HCT116 (cell line): Measurements from ENCODE around the gene MIDN. TPM values are rescaled to one million over a fixed set of nuclear protein-coding genes. Genes with fewer than 3 reads are reported as not detected.

ENCODE experiments used
- ATAC-seq: fragments of 200-7000 bp; cut with Tn5 transposase; 2 replicates; pipeline ENCODE4 v1.9.1; 2020; ENCODE audit warnings: mild to moderate bottlenecking, moderate library complexity
- BruUV-seq: library from RNA; stranded (reverse); fragments of 400-500 nt; replicated peaks from 2 replicates; lab custom pipeline; 2021; lab: Mats Ljungman, UMichigan
- CTCF ChIA-PET: fragments of 300-600 bp; sonication (Branson Sonifier 250); formaldehyde crosslinking; loops from one replicate; lab custom pipeline; 2021; ENCODE audit warnings: antibody characterized with exemption; lab: Charles Lee
- POLR2A ChIA-PET: fragments of 300-600, 350-600 bp; sonication (Branson Sonifier 250); formaldehyde crosslinking; loops from one replicate; lab custom pipeline; 2021; ENCODE audit warnings: antibody characterized with exemption; lab: Charles Lee
- RAD21 ChIA-PET, 2 experiments: fragments of 300-600 bp; sonication (Branson Sonifier 250); formaldehyde crosslinking; loops; one replicate each; lab custom pipeline; 2023; ENCODE audit warnings: low total read pairs in 2 of 2; ENCODE audit not compliant: uncharacterized antibody in 2 of 2, unreplicated experiment in 2 of 2, low non-redundant PET in 1 of 2; lab: Charles Lee
- DNase-seq: peaks from one replicate; pipeline ENCODE4 v3.0.0-alpha.2; 2010; ENCODE audit warnings: low read depth, low spot score
- H2AFZ ChIP-seq: fragments of 200-600 bp; shearing (Covaris generic), sonication (generic); 2 replicates; pipeline ENCODE4 v1.6.1; 2017; ENCODE audit warnings: low read depth, mixed run types, mixed read lengths, antibody characterized with exemption, low read length; ENCODE audit not compliant: poor library complexity, severe bottlenecking
- H3K27ac ChIP-seq: 2 replicates; pipeline ENCODE4 v1.5.1; 2012; ENCODE audit warnings: low read depth, low read length
- H3K27me3 ChIP-seq: fragments of 200-600 bp; sonication (generic); 2 replicates; pipeline ENCODE4 v1.6.1; 2016; ENCODE audit warnings: mixed run types, low read length, mixed read lengths; ENCODE audit not compliant: insufficient read depth
- H3K36me3 ChIP-seq, 2 experiments: fragments of 200-500 bp in 1 of 2; fragments of 200-600 bp in 1 of 2; sonication (Bioruptor generic) in 1 of 2; sonication (generic) in 1 of 2; 2 replicates each; pipeline versions ENCODE4 v1.5.1 to v1.6.1; 2014 to 2016; ENCODE audit warnings: low read length in 2 of 2, inconsistent platforms in 1 of 2, mixed read lengths in 1 of 2, mixed run types in 1 of 2; ENCODE audit not compliant: insufficient read depth in 2 of 2, control insufficient read depth in 1 of 2
- H3K4me1 ChIP-seq, 2 experiments: fragments of 200-600 bp in 1 of 2; sonication (generic) in 1 of 2; 2 replicates each; pipeline versions ENCODE4 v1.5.1 to v1.6.1; 2012 to 2017; ENCODE audit warnings: low read length in 2 of 2, inconsistent platforms in 1 of 2, mild to moderate bottlenecking in 1 of 2, mixed read lengths in 1 of 2, mixed run types in 1 of 2, moderate library complexity in 1 of 2; ENCODE audit not compliant: insufficient read depth in 2 of 2, control insufficient read depth in 1 of 2
- H3K4me2 ChIP-seq: fragments of 200-600 bp; sonication (generic); 2 replicates; pipeline ENCODE4 v1.6.1; 2017; ENCODE audit warnings: mixed run types, low read length, mixed read lengths
- H3K4me3 ChIP-seq, 2 experiments: fragments of 200-600 bp in 1 of 2; sonication (generic) in 1 of 2; replicated peaks in 1 of 2; 2 replicates each; pipeline ENCODE4 v1.5.1; 2011 to 2016; ENCODE audit warnings: low read length in 2 of 2, control low read depth in 1 of 2, low read depth in 1 of 2, mild to moderate bottlenecking in 1 of 2, mixed read lengths in 1 of 2, mixed run types in 1 of 2
- H3K79me2 ChIP-seq: fragments of 200-600 bp; sonication (generic); 2 replicates; pipeline ENCODE4 v1.6.1; 2017; ENCODE audit warnings: mild to moderate bottlenecking, mixed run types, low read length, moderate library complexity, mixed read lengths; ENCODE audit not compliant: insufficient read depth
- H3K9ac ChIP-seq: fragments of 200-600 bp; sonication (generic); 2 replicates; pipeline ENCODE4 v1.6.1; 2016; ENCODE audit warnings: low read length, mixed read lengths
- H3K9me2 ChIP-seq: fragments of 200-600 bp; sonication (generic), shearing (Covaris generic); 2 replicates; pipeline ENCODE4 v1.6.1; 2017; ENCODE audit warnings: mixed run types, mild to moderate bottlenecking, moderate library complexity; ENCODE audit not compliant: insufficient read depth
- H3K9me3 ChIP-seq, 2 experiments: fragments of 200-500 bp in 1 of 2; fragments of 200-600 bp in 1 of 2; sonication (Bioruptor generic) in 1 of 2; sonication (generic) in 1 of 2; 2 replicates each; pipeline ENCODE4 v1.6.1; 2014 to 2017; ENCODE audit warnings: low read length in 2 of 2, mixed read lengths in 2 of 2, inconsistent platforms in 1 of 2, low read depth in 1 of 2, mild to moderate bottlenecking in 1 of 2, mixed run types in 1 of 2, moderate library complexity in 1 of 2; ENCODE audit not compliant: control insufficient read depth in 1 of 2, insufficient read depth in 1 of 2
- H4K20me1 ChIP-seq: fragments of 200-600 bp; sonication (generic), shearing (Covaris generic); 2 replicates; pipeline ENCODE4 v1.6.1; 2017; ENCODE audit warnings: mixed run types, mild to moderate bottlenecking, moderate library complexity; ENCODE audit not compliant: insufficient read depth
- ATF3 ChIP-seq: IDR thresholded peaks from 2 replicates; pipeline ENCODE4 v1.6.1; 2012
- CEBPB ChIP-seq: IDR thresholded peaks from 2 replicates; pipeline ENCODE4 v1.6.1; 2012; ENCODE audit warnings: low read depth
- CTCF ChIP-seq, 3 experiments: fragments of 200-600 bp in 1 of 3; sonication (generic) in 1 of 3; IDR thresholded peaks in 2 of 3; conservative IDR thresholded peaks in 1 of 3; 2 replicates each; pipeline ENCODE4 v1.5.1; 2012 to 2017; ENCODE audit warnings: low read depth in 2 of 3, low read length in 2 of 3, antibody characterized with exemption in 1 of 3, borderline replicate concordance in 1 of 3, control low read depth in 1 of 3, mild to moderate bottlenecking in 1 of 3, mixed read lengths in 1 of 3, mixed run types in 1 of 3, moderate library complexity in 1 of 3; ENCODE audit not compliant: insufficient read depth in 1 of 3
- EGR1 ChIP-seq: IDR thresholded peaks from 2 replicates; pipeline ENCODE4 v1.6.1; 2012; ENCODE audit warnings: low read depth
- ELF1 ChIP-seq: IDR thresholded peaks from 2 replicates; pipeline ENCODE4 v1.6.1; 2012; ENCODE audit warnings: low read depth, borderline replicate concordance
- JUND ChIP-seq: IDR thresholded peaks from 2 replicates; pipeline ENCODE4 v1.6.1; 2012
- POLR2A ChIP-seq: IDR thresholded peaks from 2 replicates; pipeline ENCODE4 v1.7.0; 2011; ENCODE audit warnings: borderline replicate concordance; ENCODE audit not compliant: insufficient read depth, insufficient read length; ENCODE audit errors: extremely low read depth
- POLR2AphosphoS5 ChIP-seq: IDR thresholded peaks from 2 replicates; pipeline ENCODE4 v1.6.1; 2011; ENCODE audit warnings: mild to moderate bottlenecking, low read depth, low read length, moderate library complexity
- RAD21 ChIP-seq: IDR thresholded peaks from 2 replicates; pipeline ENCODE4 v1.6.1; 2012; ENCODE audit warnings: low read depth, mild to moderate bottlenecking
- REST ChIP-seq: IDR thresholded peaks from 2 replicates; pipeline ENCODE4 v1.6.1; 2012; ENCODE audit warnings: low read depth
- SP1 ChIP-seq: IDR thresholded peaks from 2 replicates; pipeline ENCODE4 v1.6.1; 2012; ENCODE audit warnings: low read depth
- SRF ChIP-seq: IDR thresholded peaks from 2 replicates; pipeline ENCODE4 v1.6.1; 2012; ENCODE audit warnings: low read depth
- TCF7L2 ChIP-seq: IDR thresholded peaks from 2 replicates; pipeline ENCODE4 v1.7.0; 2011; ENCODE audit warnings: borderline replicate concordance, inconsistent platforms; ENCODE audit not compliant: insufficient read depth, insufficient read length; ENCODE audit errors: extremely low read depth
- YY1 ChIP-seq: IDR thresholded peaks from 2 replicates; pipeline ENCODE4 v1.6.1; 2011; ENCODE audit warnings: low read length, low read depth, moderate library complexity, mild to moderate bottlenecking; ENCODE audit not compliant: insufficient replicate concordance; ENCODE audit errors: extremely low read depth
- ZFX ChIP-seq: fragments of 450-650 bp; IDR thresholded peaks from 2 replicates; pipeline ENCODE4 v1.6.1; 2017
- ZNF274 ChIP-seq: fragments of 200-500 bp; sonication (Bioruptor generic); IDR thresholded peaks from 2 replicates; pipeline ENCODE4 v1.6.1; 2014; ENCODE audit warnings: mild to moderate bottlenecking, low read depth, low read length, inconsistent platforms
- intact Hi-C: fragments of 100-400 bp; cut with micrococcal nuclease; formaldehyde crosslinking; loops from 2 replicates; pipeline ENCODE4 v1.10.0; 2022
- total RNA-seq: library from RNA; stranded (reverse); gene quantifications from one replicate; pipeline ENCODE4 v1.2.1, GENCODE V29; 2021; ENCODE audit not compliant: unreplicated experiment

The MIDN gene
- total RNA-seq, 1 experiment from 2014 or later: 146 TPM

- peak overlapping the region; percentile 100 for H3K4me2 ChIP-seq
- ATAC-seq (peak; percentile 23), DNase-seq (no peak)
- TF ChIP-seq EGR1: no peak
- no peak for TF ChIP-seq RAD21
- no peak for TF ChIP-seq ZNF274
- TF ChIP-seq SRF: no peak
- TF ChIP-seq CTCF (IDR thresholded peaks at IDR 0.05 in 2 of 3, conservative IDR thresholded peaks at IDR 0.05 in 1 of 3; ENCODE audit: borderline replicate concordance in 1 of 3, insufficient read depth in 1 of 3, low read depth in 2 of 3, low read length in 2 of 3): no peak
- no peak for TF ChIP-seq POLR2A
- TF ChIP-seq POLR2AphosphoS5: peak; percentile 89
- no peak for TF ChIP-seq ATF3
- no peak for TF ChIP-seq ELF1
- TF ChIP-seq CEBPB: no peak
- TF ChIP-seq TCF7L2: no peak
- TF ChIP-seq JUND: no peak
- TF ChIP-seq ZFX: peak; percentile 76
- peak; percentile 98 for TF ChIP-seq YY1
- TF ChIP-seq SP1: no peak
- TF ChIP-seq REST: no peak
- no peaks in the 10 kb centered on the region for H3K9me3 ChIP-seq
- no peak overlapping the region for H2AFZ ChIP-seq
- H3K79me2 ChIP-seq: peaks cover 51% of the 10 kb centered on the region
- H4K20me1 ChIP-seq: no peaks in the 10 kb centered on the region
- H3K9ac ChIP-seq: peak overlapping the region; percentile 98
- no peaks in the 10 kb centered on the region for H3K9me2 ChIP-seq
- peak overlapping the region; percentile 85 to 96 for H3K4me3 ChIP-seq
- ChIA-PET POLR2A (interaction anchor here (0.6 to 1.7 kb wide), 32 partner anchors 10 to 635 kb away, joined by 3 to 139 read pairs (median 7); partner anchors contain the start of genes ABCA7, ATP5F1D, CBARP and CNN2), RAD21 (interaction anchor here (0.6 to 1.4 kb wide), 5 partner anchors 17 to 244 kb away, joined by 3 to 16 read pairs (median 4); partner anchors contain the start of gene CNN2 (in 1 of the 2)), CTCF (interaction anchor here (1.0 to 6.5 kb wide), 4 partner anchors 14 to 186 kb away, joined by 3 to 325 read pairs (median 3); no protein-coding TSS in a partner anchor)
- peaks cover 26 to 32% of the 10 kb centered on the region in 2 experiments; a peak in 3 of 4 replicates for H3K36me3 ChIP-seq
- H3K4me1 ChIP-seq: peaks cover 45 to 81% of the 10 kb centered on the region in 2 experiments
- intact Hi-C loops: loop anchor here (10.0 kb wide), 1 partner anchor 135 kb away; the partner anchor contains the start of genes DAZAP1 and GAMT
- H3K27me3 ChIP-seq: no peaks in the 10 kb centered on the region
- H3K27ac ChIP-seq: peak overlapping the region; percentile 100
- BruUV-seq: TSS peak; percentile 65
These were observed 21.3 kb downstream of the MIDN start for GRCh38 chr19:1269478-1270212.
